ENCODE measurements around the gene NLRP14. TPM values are rescaled to one million over a fixed set of nuclear protein-coding genes. Genes with fewer than 3 reads are reported as not detected.
A peak's percentile ranks its signal among the peaks of the same experiment; 100 is the strongest.

The NLRP14 gene
- total and polyA plus RNA-seq, 4 experiments from 2014 or later: not detected

GRCh38 chr11:6992457-6993417, 27.5 kb upstream of the NLRP14 start:
- POLR2A ChIA-PET (ENCODE audit: partially characterized antibody): no interaction called here
- H3K4me1 Mint-ChIP-seq: no peaks in the 10 kb centered on the region
- CTCF ChIA-PET (ENCODE audit: partially characterized antibody): no interaction called here
- H3K27me3 Mint-ChIP-seq: peaks cover 1 to 2% of the 10 kb centered on the region in 2 donors
- Histone ChIP-seq H3K36me3 (ENCODE audit: insufficient read depth, low read length) (no peaks in the 10 kb centered on the region), H3K27me3 (ENCODE audit: insufficient read depth, low read length) (no peaks in the 10 kb centered on the region), H3K9me3 (ENCODE audit: control insufficient read depth in 1 of 2, low read length in 2 of 2) (no peaks in the 10 kb centered on the region), H3K4me1 (ENCODE audit: insufficient read depth, low read length) (no peaks in the 10 kb centered on the region), H3K27ac (ENCODE audit: low read depth, low read length) (no peak overlapping the region), H3K4me3 (ENCODE audit: low read length in 2 of 2) (no peak overlapping the region)
- intact Hi-C loops (cut with micrococcal nuclease): no loop called here
- H3K27ac Mint-ChIP-seq: no peak overlapping the region
- H3K9me3 Mint-ChIP-seq: no peaks in the 10 kb centered on the region
- H3K4me3 Mint-ChIP-seq: no peak overlapping the region
- H3K36me3 Mint-ChIP-seq: no peaks in the 10 kb centered on the region
- no peak for DNase-seq

GRCh38 chr11:6995703-6996102, 24.6 kb upstream of the NLRP14 start:
- no peaks in the 10 kb centered on the region for H3K27me3 ChIP-seq (ENCODE audit: insufficient read depth, low read length)
- peaks cover 6 to 11% of the 10 kb centered on the region in 2 donors for H3K27me3 Mint-ChIP-seq
- CTCF ChIA-PET (ENCODE audit: partially characterized antibody): no interaction called here
- H3K27ac ChIP-seq (ENCODE audit: low read depth, low read length): no peak overlapping the region
- H3K4me1 Mint-ChIP-seq: no peaks in the 10 kb centered on the region
- no peaks in the 10 kb centered on the region for H3K9me3 ChIP-seq (ENCODE audit: control insufficient read depth in 1 of 2, low read length in 2 of 2)
- no peak overlapping the region for H3K27ac Mint-ChIP-seq
- no peak overlapping the region for H3K4me3 Mint-ChIP-seq
- no peaks in the 10 kb centered on the region for H3K36me3 ChIP-seq (ENCODE audit: insufficient read depth, low read length)
- no peak overlapping the region for H3K4me3 ChIP-seq (ENCODE audit: low read length in 2 of 2)
- no peaks in the 10 kb centered on the region for H3K4me1 ChIP-seq (ENCODE audit: insufficient read depth, low read length)
- intact Hi-C loops (cut with micrococcal nuclease): no loop called here
- H3K36me3 Mint-ChIP-seq: no peaks in the 10 kb centered on the region
- POLR2A ChIA-PET (ENCODE audit: partially characterized antibody): no interaction called here
- H3K9me3 Mint-ChIP-seq: no peaks in the 10 kb centered on the region
- no peak for DNase-seq

- no peaks in the 10 kb centered on the region for H3K27me3 ChIP-seq (ENCODE audit: insufficient read depth, low read length)
- no peaks in the 10 kb centered on the region for H3K4me1 Mint-ChIP-seq
- intact Hi-C loops (cut with micrococcal nuclease): no loop called here
- no peaks in the 10 kb centered on the region for H3K36me3 Mint-ChIP-seq
- no peak overlapping the region for H3K27ac Mint-ChIP-seq
- POLR2A ChIA-PET (ENCODE audit: partially characterized antibody): no interaction called here
- no peaks in the 10 kb centered on the region for H3K36me3 ChIP-seq (ENCODE audit: insufficient read depth, low read length)
- no peak overlapping the region for H3K4me3 Mint-ChIP-seq
- CTCF ChIA-PET (ENCODE audit: partially characterized antibody): no interaction called here
- peaks cover 14 to 27% of the 10 kb centered on the region in 2 donors for H3K27me3 Mint-ChIP-seq
- no peak overlapping the region for H3K27ac ChIP-seq (ENCODE audit: low read depth, low read length)
- peak in 1 of 5 donors; percentile 27 for DNase-seq
- H3K4me3 ChIP-seq (ENCODE audit: low read length in 2 of 2): no peak overlapping the region
- H3K4me1 ChIP-seq (ENCODE audit: insufficient read depth, low read length): no peaks in the 10 kb centered on the region
- no peaks in the 10 kb centered on the region for H3K9me3 ChIP-seq (ENCODE audit: control insufficient read depth in 1 of 2, low read length in 2 of 2)
- H3K9me3 Mint-ChIP-seq: peaks cover 0 to 2% (median 0%) of the 10 kb centered on the region in 8 donors
Measured at GRCh38 chr11:7004482-7004881, 15.8 kb upstream of the NLRP14 start.

GRCh38 chr11:7014118-7014517, 6.2 kb upstream of the NLRP14 start:
- intact Hi-C loops (cut with micrococcal nuclease): no loop called here
- no peaks in the 10 kb centered on the region for H3K36me3 Mint-ChIP-seq
- DNase-seq: no peak
- Histone ChIP-seq H3K4me3 (ENCODE audit: low read length in 2 of 2) (no peak overlapping the region), H3K4me1 (ENCODE audit: insufficient read depth, low read length) (no peaks in the 10 kb centered on the region), H3K27ac (ENCODE audit: low read depth, low read length) (no peak overlapping the region), H3K27me3 (ENCODE audit: insufficient read depth, low read length) (no peaks in the 10 kb centered on the region), H3K36me3 (ENCODE audit: insufficient read depth, low read length) (no peaks in the 10 kb centered on the region), H3K9me3 (ENCODE audit: control insufficient read depth in 1 of 2, low read length in 2 of 2) (no peaks in the 10 kb centered on the region)
- H3K27me3 Mint-ChIP-seq: peaks cover 6 to 10% of the 10 kb centered on the region in 2 donors
- ChIA-PET POLR2A (ENCODE audit: partially characterized antibody) (no interaction called here), CTCF (ENCODE audit: partially characterized antibody) (no interaction called here)
- H3K27ac Mint-ChIP-seq: no peak overlapping the region
- peaks cover 0 to 2% (median 0%) of the 10 kb centered on the region in 8 donors for H3K9me3 Mint-ChIP-seq
- no peaks in the 10 kb centered on the region for H3K4me1 Mint-ChIP-seq
- no peak overlapping the region for H3K4me3 Mint-ChIP-seq

- Mint-ChIP-seq H3K27me3 (peaks cover 12 to 20% of the 10 kb centered on the region in 2 donors), H3K4me1 (peaks cover 0 to 14% (median 2%) of the 10 kb centered on the region in 4 donors), H3K9me3 (peaks cover 0 to 2% (median 0%) of the 10 kb centered on the region in 8 donors), H3K4me3 (no peak overlapping the region), H3K27ac (no peak overlapping the region), H3K36me3 (no peaks in the 10 kb centered on the region)
- Histone ChIP-seq H3K27ac (ENCODE audit: low read depth, low read length) (no peak overlapping the region), H3K9me3 (ENCODE audit: control insufficient read depth in 1 of 2, low read length in 2 of 2) (no peaks in the 10 kb centered on the region), H3K27me3 (ENCODE audit: insufficient read depth, low read length) (peaks cover 6% of the 10 kb centered on the region), H3K36me3 (ENCODE audit: insufficient read depth, low read length) (no peaks in the 10 kb centered on the region), H3K4me3 (ENCODE audit: low read length in 2 of 2) (no peak overlapping the region), H3K4me1 (ENCODE audit: insufficient read depth, low read length) (no peaks in the 10 kb centered on the region)
- intact Hi-C loops (cut with micrococcal nuclease): no loop called here
- ChIA-PET CTCF (ENCODE audit: partially characterized antibody) (no interaction called here), POLR2A (ENCODE audit: partially characterized antibody) (no interaction called here)
- no peak for DNase-seq
Measured at GRCh38 chr11:7016011-7016410, 4.3 kb upstream of the NLRP14 start.

GRCh38 chr11:7019500-7020182, 638 bp upstream of the NLRP14 start:
- no peaks in the 10 kb centered on the region for H3K36me3 Mint-ChIP-seq
- no peaks in the 10 kb centered on the region for H3K36me3 ChIP-seq (ENCODE audit: insufficient read depth, low read length)
- no peak overlapping the region for H3K4me3 ChIP-seq (ENCODE audit: low read length in 2 of 2)
- H3K27me3 ChIP-seq (ENCODE audit: insufficient read depth, low read length): peaks cover 10% of the 10 kb centered on the region
- H3K27me3 Mint-ChIP-seq: peaks cover 24 to 30% of the 10 kb centered on the region in 2 donors
- H3K27ac ChIP-seq (ENCODE audit: low read depth, low read length): no peak overlapping the region
- peaks cover 0 to 15% (median 2%) of the 10 kb centered on the region in 4 donors for H3K4me1 Mint-ChIP-seq
- POLR2A ChIA-PET (ENCODE audit: partially characterized antibody): no interaction called here
- H3K27ac Mint-ChIP-seq: no peak overlapping the region
- intact Hi-C loops (cut with micrococcal nuclease): no loop called here
- CTCF ChIA-PET (ENCODE audit: partially characterized antibody): no interaction called here
- no peaks in the 10 kb centered on the region for H3K9me3 ChIP-seq (ENCODE audit: control insufficient read depth in 1 of 2, low read length in 2 of 2)
- DNase-seq: no peak
- H3K4me3 Mint-ChIP-seq: peak overlapping the region in 3 of 8 donors; percentile 21 to 59 (median 22)
- H3K9me3 Mint-ChIP-seq: peaks cover 0 to 6% (median 0%) of the 10 kb centered on the region in 8 donors
- no peaks in the 10 kb centered on the region for H3K4me1 ChIP-seq (ENCODE audit: insufficient read depth, low read length)

DNA sequence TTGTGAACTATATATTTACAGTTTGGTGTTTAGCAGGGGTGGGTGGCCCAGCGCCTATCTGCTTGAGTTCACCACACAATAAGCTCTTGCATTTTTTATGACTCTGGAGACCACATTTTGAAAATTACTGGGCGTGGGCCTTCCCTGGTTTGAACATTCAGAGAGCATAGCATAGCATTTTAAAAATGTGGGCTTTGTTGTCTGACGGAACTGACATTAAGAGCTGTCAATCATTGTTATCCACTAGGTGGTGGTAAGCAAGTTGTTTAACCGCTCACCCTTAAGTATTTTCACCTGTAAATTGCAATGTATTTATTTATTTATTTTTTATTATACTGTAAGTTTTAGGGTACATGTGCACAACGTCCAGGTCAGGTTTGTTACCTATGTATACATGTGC, 1.0 kb downstream of the NLRP14 start:
- intact Hi-C loops (cut with micrococcal nuclease): no loop called here
- no peaks in the 10 kb centered on the region for H3K36me3 ChIP-seq (ENCODE audit: insufficient read depth, low read length)
- CTCF ChIA-PET (ENCODE audit: partially characterized antibody): no interaction called here
- Mint-ChIP-seq H3K36me3 (no peaks in the 10 kb centered on the region), H3K27me3 (peaks cover 24 to 30% of the 10 kb centered on the region in 2 donors), H3K4me3 (no peak overlapping the region), H3K9me3 (peaks cover 0 to 6% (median 0%) of the 10 kb centered on the region in 8 donors), H3K27ac (no peak overlapping the region), H3K4me1 (peaks cover 0 to 15% (median 2%) of the 10 kb centered on the region in 4 donors)
- H3K27me3 ChIP-seq (ENCODE audit: insufficient read depth, low read length): peaks cover 10% of the 10 kb centered on the region
- no peaks in the 10 kb centered on the region for H3K4me1 ChIP-seq (ENCODE audit: insufficient read depth, low read length)
- no peaks in the 10 kb centered on the region for H3K9me3 ChIP-seq (ENCODE audit: control insufficient read depth in 1 of 2, low read length in 2 of 2)
- DNase-seq: no peak
- H3K27ac ChIP-seq (ENCODE audit: low read depth, low read length): no peak overlapping the region
- POLR2A ChIA-PET (ENCODE audit: partially characterized antibody): no interaction called here
- no peak overlapping the region for H3K4me3 ChIP-seq (ENCODE audit: low read length in 2 of 2)

All from CD4-positive, alpha-beta memory T cell (primary cell).